ENCODE results near the gene CYP2J2.
A peak's percentile ranks its signal among the peaks of the same experiment; 100 is the strongest.
"Not testable (repeated sequence)": the region's sequence is repeated elsewhere in the genome, so short reads cannot be mapped to it uniquely, and the experiment has no call there.

CYP2J2 gene

GRCh38 chr1:59917026-59917784 is 9.4 kb downstream of the CYP2J2 start:
- DNase-seq: no peak

GRCh38 chr1:59915516-59915915 is 11.1 kb downstream of the CYP2J2 start:
- DNase-seq: no peak

GRCh38 chr1:59914791-59915286 is 11.7 kb downstream of the CYP2J2 start:
- DNase-seq: not testable (repeated sequence)

GRCh38 chr1:59908682-59909081 is 17.9 kb downstream of the CYP2J2 start:
- DNase-seq: no peak

GRCh38 chr1:59908084-59908483 is 18.5 kb downstream of the CYP2J2 start:
- DNase-seq: no peak

GRCh38 chr1:59906931-59907330 is 19.6 kb downstream of the CYP2J2 start:
- no peak for DNase-seq

GRCh38 chr1:59903141-59903754 is 23.3 kb downstream of the CYP2J2 start:
- DNase-seq: peak; percentile 36

- no peak for DNase-seq
Measured at GRCh38 chr1:59901770-59902388, 24.7 kb downstream of the CYP2J2 start.

- no peak for DNase-seq
Measured at GRCh38 chr1:59900640-59901039, 25.9 kb downstream of the CYP2J2 start.

GRCh38 chr1:59898927-59899326 is 27.6 kb downstream of the CYP2J2 start:
- DNase-seq: no peak

GRCh38 chr1:59897165-59897564 is 29.4 kb downstream of the CYP2J2 start:
- no peak for DNase-seq

- DNase-seq: peak; percentile 23
Measured at GRCh38 chr1:59892841-59893811, 33.4 kb downstream of the CYP2J2 start.

- DNase-seq: no peak
Measured at GRCh38 chr1:59885160-59885832, 41.3 kb downstream of the CYP2J2 start.

- DNase-seq: no peak
Measured at GRCh38 chr1:59880735-59881134, 45.8 kb downstream of the CYP2J2 start.

- no peak for DNase-seq
Measured at GRCh38 chr1:59879996-59880505, 46.5 kb downstream of the CYP2J2 start.

GRCh38 chr1:59879574-59879973 is 47.0 kb downstream of the CYP2J2 start:
- peak; percentile 39 for DNase-seq

GRCh38 chr1:59878370-59878769 is 48.2 kb downstream of the CYP2J2 start:
- no peak for DNase-seq

GRCh38 chr1:59877108-59877682 is 49.4 kb downstream of the CYP2J2 start:
- no peak for DNase-seq

- no peak for DNase-seq
Measured at GRCh38 chr1:59871746-59872145, 54.8 kb downstream of the CYP2J2 start.

GRCh38 chr1:59866462-59866861 is 60.1 kb downstream of the CYP2J2 start:
- no peak for DNase-seq

- DNase-seq: no peak
Measured at GRCh38 chr1:59857679-59858354, 68.8 kb downstream of the CYP2J2 start.

Measured in NCI-H748 treated with DMSO at 0.1 percent for 48 hours (cell line).